ENCODE results near the gene RGPD3.
"Not testable (repeated sequence)": the region's sequence is repeated elsewhere in the genome, so short reads cannot be mapped to it uniquely, and the experiment has no call there.

RGPD3 gene

DNA sequence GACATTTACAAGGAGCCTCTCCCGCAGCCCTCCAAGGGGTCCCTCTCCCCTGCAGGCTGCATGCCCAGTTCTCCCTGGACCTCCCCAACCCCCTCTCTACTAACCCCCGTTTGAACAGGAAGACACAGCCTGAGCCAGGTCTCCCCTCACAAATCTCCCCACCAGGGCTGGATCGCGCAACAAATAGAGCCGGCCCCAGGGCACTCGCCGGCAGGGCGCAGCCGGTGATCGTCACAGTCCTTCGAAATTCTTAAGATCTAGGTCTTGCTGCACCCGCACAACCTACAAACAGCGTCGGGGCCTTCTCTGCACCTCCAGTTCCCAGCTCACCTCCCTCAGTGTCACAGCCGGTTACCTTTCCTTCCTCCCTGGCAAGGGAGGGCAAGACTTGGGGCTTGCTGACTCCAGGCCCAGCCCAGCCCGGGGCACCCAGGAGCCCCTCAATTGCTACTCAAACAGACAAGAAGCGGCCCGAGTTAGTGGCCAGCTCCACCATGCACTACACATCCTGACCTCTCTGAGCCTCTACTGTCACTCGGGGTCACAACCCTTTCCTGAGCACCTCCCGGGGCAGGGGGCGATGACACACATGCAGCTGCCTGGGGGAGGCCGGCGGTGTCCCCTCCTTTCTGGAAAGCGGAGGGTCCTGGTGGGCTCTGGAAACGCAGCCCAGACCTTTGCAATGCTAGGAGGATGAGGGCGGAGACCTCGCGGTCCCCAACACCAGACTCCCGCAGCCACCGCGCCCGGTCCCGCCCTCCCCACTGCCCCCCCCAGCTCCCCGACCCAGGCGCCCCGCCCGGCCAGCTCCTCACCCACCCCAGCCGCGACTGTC is 18.6 kb upstream of the RGPD3 start, which contains the start of gene CD8B2:
CD8B2 (plus strand) TSS at position 814 of the 835 bp plus-strand sequence. CDS start 63 bp downstream, outside the sequence.
- DNase-seq (ENCODE audit: low spot score), result not testable (repeated sequence)

DNA sequence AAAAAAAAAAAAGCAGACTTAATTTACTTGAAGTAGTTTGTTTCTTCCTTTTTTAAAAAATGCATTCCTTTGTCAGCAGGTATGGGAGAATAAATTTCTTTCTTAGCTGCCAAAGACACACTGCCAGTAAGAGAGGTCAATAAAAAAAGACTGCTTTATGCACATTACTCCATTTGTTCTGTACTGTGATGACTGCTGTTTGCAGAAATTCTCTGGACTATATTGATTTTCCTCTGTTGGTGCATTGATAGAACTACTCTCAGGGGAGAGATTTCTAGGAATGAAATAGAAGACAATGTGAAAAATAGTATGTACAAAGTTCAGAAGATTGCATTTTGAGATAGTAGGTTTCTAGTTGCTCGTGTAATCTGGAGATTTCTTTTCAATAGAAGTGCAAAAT is 11.3 kb upstream of the RGPD3 start:
- not testable (repeated sequence) for DNase-seq (ENCODE audit: low spot score)

DNA sequence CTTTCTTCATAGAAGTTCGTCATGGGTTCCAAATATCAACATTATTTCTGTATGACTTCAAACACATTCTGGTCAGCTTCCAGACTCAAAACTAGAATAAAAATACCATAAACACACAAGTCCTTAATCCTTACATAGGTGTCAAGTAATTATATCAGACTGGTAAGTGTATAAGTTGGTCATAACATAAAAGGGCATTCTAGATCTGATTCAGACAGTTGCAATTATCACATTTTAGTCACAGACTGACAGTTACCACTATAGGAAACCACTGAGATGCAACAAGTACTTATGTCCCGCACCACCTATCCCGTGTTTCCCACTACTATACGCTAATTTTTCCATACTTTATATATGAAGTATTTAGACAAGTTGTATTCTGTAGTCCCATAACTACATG is 9.4 kb upstream of the RGPD3 start:
- DNase-seq (ENCODE audit: low spot score), result peak; percentile 1

DNA sequence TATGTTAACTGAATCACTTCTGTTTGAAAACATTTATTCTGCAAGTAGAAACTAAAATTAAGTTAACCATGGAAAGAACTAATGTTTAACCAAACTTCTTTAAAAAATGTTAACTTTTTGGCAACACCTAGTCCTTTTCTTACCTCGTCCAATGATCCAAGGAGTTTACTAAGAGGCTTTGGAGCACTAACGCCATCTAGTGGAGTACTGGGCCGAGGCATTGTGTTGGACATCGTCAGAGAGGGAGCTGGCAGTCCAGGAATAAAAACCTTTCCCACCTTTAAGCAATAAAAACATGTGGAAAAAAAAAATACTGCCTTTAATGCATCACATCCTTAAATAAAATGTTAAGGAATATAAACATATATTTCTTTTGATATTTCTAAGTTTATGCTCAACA is 2.4 kb upstream of the RGPD3 start:
- DNase-seq (ENCODE audit: low spot score), result peak; percentile 34

DNA sequence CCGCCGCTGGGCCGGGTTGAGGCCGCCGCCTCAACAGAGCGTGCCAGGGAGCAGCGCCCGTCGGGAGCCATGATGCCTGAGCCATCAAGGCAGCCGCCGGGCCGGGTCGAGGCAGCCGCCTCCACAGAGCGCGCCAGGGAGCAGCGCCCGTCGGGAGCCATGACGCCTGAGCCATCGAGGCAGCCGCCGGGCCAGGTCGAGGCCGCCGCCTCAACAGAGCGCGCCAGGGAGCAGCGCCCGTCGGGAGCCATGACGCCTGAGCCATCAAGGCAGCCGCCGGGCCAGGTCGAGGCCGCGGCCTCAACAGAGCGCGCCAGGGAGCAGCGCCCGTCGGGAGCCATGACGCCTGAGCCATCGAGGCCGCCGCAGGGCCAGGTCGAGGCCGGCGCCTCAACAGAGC is 697 bp downstream of the RGPD3 start:
- DNase-seq (ENCODE audit: low spot score), result not testable (repeated sequence)

DNA sequence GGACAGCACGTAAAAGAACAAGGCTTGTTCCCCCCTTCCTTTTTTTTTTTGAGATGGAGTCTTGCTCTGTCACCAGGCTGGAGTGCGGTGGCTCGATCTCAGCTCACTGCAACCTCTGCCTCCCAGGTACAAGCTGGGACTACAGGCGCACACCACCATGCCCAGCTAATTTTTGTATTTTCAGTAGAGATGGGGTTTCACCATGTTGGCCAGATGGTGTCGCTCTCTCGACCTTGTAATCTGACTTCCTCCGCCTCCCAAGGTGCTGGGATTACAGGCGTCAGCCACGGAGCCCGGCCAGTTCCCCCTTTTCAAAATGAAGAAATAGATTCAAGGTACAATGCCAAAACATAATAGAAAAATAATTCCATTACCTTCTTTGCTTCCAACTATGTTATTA is 6.3 kb downstream of the RGPD3 start:
- not testable (repeated sequence) for DNase-seq (ENCODE audit: low spot score)

DNA sequence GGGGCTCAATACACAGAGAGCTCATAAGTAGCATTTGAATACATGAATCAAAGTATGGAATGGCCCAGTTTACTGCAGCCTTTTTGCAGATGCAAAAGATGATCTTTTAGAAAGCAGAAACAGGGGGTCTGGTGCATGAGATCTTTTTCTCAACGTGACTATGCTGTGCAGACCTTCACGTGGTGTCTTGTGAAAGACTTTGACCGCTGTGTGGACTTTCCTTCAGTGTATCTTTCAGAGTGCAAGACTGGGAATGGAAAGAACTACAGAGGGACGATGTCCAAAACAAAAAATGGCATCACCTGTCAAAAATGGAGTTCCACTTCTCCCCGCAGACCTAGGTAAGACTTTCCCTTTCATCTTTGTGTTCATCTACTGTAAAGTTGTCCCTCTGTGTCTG is 77.5 kb downstream of the RGPD3 start:
- DNase-seq (ENCODE audit: low spot score), result not testable (repeated sequence)

DNA sequence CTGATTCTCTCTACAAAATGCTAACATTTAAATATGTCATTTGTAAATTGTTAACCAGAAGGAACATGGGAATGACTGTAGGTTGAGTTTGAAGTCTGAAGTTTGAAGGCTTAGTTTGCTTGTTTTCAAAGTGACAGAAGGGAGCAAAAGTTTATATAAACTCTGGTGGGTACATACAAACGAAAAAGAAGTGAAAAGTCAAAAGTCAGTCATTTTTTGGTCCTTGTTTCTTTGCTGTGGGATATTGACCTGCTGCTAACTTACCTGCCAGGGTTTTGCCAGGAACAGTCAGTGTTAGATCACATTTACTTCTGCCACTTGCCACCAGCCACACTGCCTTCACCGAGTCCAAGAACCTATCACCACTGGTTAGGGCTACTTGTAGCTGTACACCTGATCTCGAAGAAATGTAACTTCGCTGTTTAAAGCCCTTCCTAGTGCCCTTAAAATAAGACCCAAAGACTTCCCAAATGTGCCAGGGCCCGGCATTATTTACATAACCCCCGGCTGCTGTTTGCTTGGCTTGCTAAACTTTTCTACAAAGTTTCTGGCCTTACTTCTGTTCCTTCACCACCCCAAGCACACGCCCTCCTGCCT is 79.3 kb downstream of the RGPD3 start:
- DNase-seq (ENCODE audit: low spot score), result not testable (repeated sequence)

DNA sequence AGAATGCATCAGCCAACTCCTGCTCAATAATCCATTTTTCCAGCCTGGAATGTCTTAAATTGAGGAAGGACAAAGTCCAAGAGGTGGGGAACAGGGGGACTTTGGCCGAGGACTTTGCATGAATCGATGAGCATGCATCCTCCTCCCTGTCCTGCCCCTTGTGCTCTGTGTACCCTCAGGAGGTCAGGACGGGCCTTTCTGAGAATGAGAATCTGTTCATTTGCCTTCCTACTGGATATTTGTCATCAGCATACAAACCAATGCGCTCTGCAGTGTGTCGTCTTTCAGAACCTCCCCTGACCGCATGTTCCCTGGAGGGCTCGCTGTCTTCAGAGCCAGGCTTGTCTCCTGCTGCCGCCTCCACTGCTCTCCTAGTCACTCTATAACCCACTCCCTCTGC is 83.7 kb downstream of the RGPD3 start:
- not testable (repeated sequence) for DNase-seq (ENCODE audit: low spot score)

DNA sequence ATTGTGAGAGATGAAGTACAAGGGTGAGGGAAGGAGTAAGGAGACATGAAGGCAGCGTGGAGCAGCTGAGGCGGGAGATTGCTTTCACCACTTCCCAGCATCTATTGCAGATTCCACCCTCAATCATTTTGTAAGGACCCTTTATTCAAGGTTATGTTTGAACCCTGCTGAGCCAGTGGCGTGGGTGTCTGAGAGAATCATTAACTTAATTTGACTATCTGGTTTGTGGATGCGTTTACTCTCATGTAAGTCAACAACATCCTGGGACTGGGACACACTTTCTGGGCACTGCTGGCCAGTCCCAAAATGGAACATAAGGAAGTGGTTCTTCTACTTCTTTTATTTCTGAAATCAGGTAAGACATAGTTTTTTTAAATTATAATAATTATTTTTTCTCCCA is 86.3 kb downstream of the RGPD3 start:
- not testable (repeated sequence) for DNase-seq (ENCODE audit: low spot score)

DNA sequence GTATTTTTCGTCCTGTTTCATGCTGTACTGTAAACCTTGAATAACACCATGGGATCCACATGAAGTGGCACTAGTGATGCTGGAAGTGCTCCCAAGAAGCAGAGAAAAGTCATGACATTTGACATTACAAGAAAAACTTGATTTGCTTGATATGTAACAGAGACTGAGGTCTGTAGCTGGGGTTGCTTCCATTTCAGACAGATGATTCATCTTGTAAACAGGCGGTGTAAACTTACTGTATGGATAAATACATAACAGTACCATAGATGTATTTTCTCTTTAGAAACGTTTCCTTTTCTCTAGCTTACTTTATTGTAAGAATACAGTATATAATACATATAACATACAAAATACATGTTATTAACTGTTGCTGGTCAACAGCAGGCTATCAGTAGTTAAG is 88.6 kb downstream of the RGPD3 start:
- not testable (repeated sequence) for DNase-seq (ENCODE audit: low spot score)

DNA sequence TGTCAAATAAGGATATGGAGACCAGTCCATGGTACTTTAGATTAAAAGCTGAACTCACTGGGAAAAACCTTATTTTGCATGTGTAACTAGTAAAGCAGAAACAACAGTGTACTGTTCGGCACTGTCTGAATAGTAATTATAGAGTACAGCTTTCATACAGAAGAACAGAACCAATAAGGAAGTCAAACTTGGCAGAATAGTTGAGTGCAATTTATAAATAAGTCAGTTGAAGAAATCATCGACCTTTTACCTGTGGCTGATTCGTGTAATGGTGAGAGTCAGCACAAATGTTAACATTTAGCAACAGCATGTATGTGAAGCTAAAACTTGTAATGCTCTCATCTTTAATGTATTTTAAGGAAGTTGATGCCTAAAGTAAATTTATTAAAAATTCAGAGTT is 99.0 kb downstream of the RGPD3 start:
- not testable (repeated sequence) for DNase-seq (ENCODE audit: low spot score)

DNA sequence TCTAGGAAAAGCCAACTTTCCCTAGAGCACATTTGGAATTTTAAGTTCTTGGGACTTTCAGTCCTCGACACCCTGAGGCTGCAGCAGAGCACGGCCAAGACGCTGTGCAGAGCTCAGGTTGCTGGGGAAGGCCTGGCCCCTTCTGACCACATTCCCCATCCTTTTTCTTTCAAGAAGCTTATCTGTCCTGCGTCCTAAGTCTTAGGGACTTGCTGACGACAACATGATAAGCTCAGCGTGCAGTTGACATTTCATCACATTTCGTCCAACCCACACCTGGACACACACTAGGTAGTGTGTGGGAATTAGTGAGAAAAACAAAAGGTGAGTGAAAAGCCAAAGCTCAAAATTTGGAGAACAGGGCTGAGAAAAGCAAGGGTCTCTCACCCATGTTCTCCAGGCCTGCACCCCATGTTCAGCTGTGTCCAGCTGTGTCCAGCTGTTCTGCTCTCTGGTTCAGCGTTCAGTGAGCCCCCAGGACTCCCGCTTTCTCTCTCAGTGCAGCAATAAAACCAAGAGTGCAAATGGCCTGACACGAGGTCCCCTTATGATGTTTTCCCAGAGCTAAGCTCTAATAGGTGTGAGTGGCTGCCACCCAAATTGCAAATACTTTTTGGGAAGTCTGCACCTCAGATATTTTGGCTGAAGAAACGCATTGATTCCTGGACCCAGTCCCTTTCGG is 101.9 kb downstream of the RGPD3 start:
- no peak for DNase-seq (ENCODE audit: low spot score)

DNA sequence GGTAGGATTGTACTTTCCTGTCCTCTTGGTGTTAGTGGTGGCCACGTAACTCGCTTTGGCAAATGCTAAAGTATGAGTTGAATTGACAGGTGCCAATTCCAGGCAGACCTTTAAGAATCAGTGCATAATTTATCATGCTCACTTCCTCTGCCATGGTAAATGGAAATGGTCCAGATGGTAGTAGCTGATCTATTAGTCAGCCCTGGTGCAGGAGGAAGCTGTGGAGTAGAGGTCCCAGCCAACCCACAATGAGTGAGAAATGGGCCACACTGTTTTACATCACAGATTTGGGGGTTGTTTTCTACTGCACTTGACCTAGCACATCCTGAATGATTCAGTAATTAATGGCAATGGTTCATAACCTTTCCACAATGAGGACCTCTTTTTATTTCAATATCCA is 104.4 kb downstream of the RGPD3 start:
- no peak for DNase-seq (ENCODE audit: low spot score)

DNA sequence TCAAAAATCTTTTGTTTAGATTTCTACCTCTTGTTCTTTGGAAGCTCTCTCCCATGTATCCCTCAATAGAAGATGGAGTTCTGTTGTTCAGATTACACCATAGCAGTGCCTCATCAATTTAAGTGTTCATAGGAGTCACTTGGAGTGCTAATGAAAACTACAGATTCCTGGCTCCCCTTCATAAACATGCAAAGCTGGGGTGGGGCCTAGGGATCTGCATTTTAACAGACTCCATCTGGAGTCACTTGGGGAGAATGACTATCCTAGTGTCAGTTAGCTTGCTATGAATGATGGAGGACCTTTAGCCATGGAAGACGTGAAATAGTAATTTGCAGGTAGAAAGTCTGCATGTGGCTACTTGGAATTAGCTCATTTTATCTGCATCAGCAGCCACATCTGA is 105.4 kb downstream of the RGPD3 start:
- DNase-seq (ENCODE audit: low spot score), result no peak

DNA sequence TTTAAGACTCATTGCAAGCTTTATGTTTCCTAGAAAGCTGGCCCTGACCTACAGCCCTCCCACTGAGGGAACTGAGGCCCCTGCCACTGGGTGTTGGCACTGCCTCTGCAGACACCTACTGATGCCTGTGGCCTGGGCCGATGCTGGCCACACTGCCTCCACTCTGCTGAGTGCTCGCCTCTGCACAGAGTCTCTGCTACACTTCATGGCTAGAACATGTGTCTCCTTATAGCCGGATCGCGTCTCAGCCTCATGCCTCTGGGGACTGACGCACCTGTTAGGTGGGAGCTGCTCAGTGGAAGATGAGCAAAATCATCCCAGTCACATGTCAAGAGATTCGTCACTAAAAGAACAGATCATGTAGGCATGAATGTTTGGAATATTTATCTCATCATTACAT is 108.7 kb downstream of the RGPD3 start:
- no peak for DNase-seq (ENCODE audit: low spot score)

DNA sequence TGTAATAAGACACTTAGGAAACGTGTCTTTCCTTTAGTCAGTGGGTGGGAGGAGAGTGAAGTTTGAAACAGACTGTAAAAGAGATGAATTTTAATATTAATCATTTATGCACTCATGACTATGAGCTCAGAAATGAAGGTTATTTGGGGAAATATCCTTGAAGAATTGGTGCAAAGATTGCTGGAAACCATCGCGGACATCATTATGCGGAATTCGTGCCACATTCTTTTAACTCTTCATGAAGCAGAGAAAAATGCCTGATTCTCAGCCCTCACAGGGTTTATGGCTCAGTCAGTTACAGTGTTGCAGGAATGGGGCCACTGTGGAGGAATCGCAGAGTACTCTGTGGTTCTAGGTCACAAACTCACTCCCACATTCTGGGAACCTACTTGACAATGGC is 109.7 kb downstream of the RGPD3 start:
- DNase-seq (ENCODE audit: low spot score), result no peak

DNA sequence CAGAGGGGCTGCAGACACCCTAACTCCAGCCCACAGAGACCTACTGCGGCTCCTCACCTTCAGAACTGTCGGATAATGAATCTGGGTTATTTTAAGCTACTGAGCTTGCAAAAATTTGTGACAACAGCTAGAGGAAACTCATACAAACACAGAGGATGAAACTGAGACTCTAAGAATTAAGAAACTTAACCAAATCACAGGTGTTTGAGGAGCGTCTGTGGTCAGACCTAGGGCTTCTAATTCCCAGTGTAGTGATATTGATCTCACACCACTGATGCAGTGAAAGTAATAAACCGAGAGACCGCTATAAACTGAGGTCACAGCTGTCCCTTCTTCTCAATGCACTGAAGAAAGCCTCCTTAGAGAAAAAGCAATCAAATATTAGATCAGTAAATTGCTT is 110.1 kb downstream of the RGPD3 start:
- DNase-seq (ENCODE audit: low spot score), result peak; percentile 3

DNA sequence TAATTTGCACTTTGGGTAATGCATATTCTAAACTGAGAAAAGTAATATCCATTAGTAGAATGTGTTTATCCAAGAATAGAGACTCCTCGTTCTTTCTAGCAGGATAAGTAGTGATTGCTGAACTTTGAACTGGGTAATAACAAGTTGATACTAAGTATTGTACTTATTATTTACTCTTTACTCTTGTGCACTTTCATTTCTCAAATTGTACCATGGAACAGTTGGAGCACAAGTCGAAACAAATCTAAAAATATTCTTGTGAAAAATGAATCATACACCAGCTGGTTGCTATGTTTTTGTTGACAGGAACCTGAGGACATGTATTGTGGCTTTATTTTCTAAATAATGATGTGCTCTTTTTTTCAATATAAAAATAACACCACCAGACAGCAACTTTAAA is 111.9 kb downstream of the RGPD3 start:
- DNase-seq (ENCODE audit: low spot score), result no peak

DNA sequence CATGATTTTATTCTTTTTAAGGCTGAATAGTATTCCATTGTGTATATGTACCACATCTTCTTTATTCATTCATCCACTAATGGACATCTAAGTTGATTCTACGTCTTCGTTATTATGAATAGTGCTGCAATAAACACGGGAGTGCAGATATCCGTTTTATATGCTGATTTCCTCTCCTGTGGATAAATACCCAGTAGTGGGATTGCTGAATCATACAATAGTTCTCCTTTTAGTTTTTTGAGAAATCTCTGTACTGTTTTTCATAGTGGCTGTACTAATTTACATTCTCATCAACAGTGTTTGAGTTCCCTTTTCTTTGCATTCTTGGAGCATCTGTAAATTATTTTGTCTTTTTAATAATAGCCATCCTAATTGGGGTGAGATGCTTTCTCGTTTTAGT is 114.5 kb downstream of the RGPD3 start:
- no peak for DNase-seq (ENCODE audit: low spot score)

DNA sequence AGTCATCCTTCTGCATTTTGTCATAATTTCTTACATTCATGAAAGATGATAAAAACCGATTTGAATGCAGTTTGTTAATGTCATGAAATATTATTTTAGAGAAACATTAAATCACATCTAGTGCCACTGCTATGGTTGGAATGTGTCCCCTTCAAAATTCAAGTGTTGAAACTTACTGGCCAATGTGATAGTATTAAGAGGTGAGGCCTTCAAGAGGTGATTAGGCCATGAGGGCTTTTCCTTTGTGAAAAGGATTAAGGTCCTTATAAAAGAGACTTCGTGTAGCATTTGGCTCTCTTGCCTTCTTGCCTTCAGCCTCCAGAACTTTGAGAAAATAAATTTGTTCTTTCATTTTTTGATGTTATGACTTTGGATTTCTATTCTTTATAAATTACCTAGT is 117.2 kb downstream of the RGPD3 start:
- no peak for DNase-seq (ENCODE audit: low spot score)

DNA sequence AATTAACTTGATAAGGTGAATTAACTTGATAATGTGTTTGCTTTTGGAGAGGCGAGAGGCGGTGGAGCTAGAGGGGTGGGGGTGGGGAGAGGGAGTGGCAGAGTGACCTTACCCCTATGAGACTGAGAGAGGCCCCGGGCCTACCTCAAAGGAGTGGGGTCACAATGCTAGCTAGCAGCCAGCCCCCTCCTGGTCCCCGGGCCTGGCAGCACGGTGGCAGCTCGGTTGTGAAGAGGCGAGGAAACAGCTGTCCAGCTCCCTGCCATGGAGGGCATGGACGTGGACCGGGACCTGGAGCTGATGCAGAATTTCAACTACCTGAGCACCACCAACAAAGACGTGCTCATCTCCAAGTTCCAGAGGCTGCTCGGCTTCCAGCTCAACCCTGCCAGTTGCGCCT is 123.9 kb downstream of the RGPD3 start:
- no peak for DNase-seq (ENCODE audit: low spot score)

DNA sequence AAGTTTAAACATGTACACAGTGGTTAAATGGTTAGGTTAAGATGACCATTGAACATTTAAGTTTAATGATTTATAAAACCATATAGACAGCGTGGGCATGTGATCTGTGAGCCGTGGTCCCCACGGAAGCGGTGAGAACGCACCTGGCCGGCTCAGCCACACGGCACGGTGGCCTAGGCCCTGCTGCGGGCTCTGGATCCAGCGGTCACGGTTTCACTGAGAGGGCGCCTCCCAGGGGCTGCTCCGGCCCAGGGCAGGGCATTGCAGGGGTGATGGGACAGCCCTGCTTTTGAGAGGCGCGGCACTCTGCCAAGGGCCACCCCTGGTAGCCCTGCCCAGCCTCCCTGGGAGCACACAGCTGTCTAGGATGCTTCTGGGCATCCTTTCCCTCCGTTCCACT is 124.9 kb downstream of the RGPD3 start:
- no peak for DNase-seq (ENCODE audit: low spot score)

Measured in activated CD4-positive, alpha-beta T cell treated with anti-CD3 and anti-CD28 coated beads, Interleukin-2, Interleukin-4, amounts not matched to agents 100 ng/mL and 50 ng/mL, durations not matched to agents 16 hours and 8 hours (primary cell).